HG02798 (cell line): ENCODE results near the gene RGS16.
A peak's percentile ranks its signal among the peaks of the same experiment; 100 is the strongest.

Experiments used
- ATAC-seq: cut with Tn5 transposase; IDR thresholded peaks from one replicate; pipeline ENCODE4 v1.9.1; 2021; ENCODE audit warnings: mild to moderate bottlenecking; ENCODE audit not compliant: unreplicated experiment, poor library complexity

The RGS16 gene

DNA sequence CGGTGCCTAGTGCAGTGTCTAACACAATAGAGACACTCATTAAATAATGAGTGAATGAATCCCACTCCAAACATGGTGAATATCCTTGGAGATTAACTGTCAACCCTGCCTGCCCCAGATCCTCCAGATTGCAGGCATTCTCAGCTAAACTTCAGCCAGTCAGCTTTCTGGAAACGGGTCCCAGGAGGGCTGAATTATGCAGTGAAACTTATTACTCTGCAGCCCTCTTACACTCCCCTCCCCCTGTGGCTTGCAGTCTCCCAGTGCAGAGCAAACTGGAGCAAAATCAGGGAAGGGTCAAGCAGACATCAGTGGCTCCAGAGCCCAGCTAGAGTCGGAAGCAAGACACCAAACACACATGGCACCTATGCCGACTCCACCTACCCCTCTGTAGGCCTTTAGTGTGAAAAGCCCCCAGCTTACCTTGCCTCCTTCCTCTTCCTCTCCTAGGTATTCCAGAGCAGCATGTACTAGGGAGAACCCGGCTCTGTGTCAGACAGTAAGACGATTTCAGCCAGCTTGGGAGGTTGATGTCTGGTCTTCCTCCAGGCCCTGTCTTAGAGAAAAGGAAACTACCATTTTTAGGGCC is 6.5 kb upstream of the RGS16 start:
- no peak for ATAC-seq

DNA sequence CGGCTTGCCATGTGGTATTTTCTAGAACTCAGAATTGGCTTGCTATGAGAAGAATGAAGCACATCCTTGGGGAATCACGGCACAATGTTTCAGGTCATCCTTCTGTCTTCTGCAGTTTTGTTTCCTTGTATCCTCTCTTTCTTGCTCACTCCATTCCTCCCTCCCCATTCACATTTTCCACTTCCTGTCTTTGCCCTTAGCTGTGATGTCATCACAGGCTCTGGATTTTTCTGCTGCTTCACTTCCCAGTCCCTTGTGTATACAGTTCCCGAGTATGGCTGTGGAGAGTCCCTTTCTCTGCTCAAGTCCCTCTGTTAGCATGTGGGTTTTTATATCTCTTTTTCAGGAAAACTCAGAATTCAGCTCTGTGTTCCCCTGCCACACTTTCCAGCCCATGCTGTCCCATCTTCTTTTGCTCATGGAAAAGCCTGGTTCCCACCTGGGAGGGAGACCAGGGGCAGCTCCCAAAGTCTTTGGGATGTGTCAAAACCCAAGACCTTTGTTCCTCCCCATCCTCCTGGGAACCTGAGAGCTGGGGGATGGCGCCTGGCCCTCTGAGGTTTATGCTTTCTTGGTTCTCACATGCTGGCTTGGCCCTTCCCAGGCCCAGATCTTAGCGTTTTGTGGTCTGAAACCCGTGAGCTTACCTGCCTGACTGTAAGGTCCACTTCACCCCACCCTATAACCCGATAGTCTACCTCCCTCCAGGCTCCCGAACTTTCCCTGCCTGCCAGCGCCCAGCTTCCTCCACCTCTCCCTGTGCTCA is 4.8 kb upstream of the RGS16 start:
- ATAC-seq: no peak

DNA sequence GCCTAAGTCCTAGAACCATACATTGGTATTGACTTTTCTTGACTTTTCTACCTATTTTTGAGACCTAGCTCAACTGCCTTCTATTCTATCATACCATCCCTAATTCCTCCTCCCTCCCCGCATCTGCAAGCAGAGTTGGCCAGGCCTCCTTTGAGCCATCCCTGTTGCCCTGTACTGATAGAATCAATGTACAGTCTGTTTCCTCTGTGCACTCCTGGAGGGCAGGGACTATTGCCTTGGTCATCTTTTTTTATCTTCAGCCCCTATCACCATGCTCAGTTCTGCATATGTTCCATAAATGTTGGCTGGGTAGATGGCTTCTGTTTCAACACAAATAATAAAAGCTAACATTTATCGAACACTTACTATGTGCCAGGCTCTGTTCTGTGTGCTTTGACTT is 4.0 kb upstream of the RGS16 start:
- no peak for ATAC-seq

DNA sequence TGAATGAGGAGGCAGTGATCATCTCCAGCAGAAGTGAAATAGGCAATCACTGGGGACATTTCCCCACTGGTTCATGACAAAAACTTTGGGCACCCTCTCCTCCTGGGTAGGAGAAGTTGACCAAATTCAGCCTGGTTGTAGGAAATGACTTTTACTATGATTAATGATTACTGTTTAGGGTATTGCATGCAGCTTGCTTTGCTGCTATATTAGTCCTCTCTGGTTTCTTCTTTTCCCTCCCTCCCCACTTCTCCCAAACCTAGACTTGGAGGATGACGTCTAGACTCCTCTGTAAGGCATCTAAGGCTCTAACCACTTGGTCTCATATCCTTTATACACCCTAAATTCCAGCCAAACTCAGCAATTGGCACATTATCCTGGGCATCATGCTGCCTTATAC is 3.4 kb upstream of the RGS16 start:
- no peak for ATAC-seq

DNA sequence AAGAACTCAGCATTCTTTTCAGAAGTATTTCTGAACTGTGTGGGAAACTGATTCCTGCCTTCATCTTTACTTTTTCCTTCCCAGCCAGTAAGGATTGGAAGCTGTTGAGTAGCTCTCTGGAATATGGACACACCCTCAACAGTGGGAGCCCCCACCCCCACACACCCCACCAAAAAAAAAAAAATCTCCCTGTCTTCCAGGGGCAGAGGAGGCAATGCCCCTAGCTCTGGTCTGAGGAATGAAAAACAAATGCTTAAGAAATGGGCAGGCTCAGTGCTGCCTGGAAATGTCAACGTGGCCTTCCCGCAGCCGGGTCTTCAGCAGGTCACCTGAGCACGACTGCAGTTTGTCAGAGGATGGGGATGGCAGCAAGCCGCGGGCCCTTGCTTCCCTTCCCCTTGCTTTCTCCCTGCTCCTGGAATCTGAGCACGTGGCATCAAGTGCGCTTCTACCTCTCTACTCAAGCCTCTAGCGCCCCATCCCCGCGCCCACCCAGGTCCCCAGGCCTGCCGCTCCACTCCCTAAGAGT is 479 bp downstream of the RGS16 start:
- ATAC-seq: no peak

DNA sequence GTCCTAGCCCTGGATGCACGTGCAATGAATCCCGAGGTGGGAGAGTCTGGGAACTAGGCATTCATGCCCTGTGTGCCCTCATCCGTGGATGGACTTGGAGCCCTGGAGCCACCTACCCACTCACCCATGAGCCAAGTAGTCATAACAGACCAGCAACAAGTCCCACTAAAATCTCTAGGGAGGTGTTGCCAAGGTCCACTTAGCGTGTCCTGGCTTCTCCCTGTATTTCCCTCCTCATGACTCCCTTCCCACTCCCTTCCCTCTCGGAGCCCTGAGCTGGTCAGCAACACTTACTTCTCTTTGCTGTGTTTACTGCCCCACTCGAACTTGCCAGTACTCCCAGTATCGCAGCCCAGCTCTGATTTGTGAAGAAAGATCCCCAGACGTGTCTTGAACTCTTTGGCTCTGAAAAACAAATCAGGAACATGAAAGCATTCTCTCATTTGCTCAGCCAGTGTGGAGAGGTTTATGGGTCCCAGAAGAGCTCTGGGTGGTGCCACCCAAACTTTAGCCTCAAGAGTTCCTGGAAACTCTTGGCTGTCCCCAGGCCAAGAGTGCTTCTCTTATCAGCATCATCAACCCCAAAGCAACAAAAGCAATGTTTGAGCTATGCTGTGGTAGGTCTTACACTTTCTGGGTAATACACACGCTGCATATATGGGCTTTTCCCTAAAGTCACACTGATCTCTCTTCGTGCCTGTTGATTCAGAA is 1.1 kb downstream of the RGS16 start:
- ATAC-seq: no peak

DNA sequence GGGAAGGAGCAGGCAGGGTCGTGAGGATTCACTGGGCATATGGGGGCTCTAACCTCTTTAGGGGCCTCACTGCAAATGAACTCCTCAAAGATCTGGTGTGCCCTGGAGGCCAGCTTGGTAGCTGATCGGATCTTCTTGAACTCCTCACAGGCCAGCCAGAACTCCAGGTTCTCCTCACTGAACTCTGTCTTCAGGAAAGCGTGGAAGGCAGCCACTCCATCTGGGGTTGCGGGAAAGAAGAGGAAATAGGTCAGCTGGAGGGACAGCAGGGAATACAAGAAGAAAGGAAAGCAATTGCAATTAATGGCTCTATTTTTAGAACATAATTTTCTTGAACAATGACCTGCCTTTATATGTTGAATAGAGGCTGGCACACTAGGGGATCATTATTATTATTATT is 2.3 kb downstream of the RGS16 start:
- ATAC-seq: no peak

DNA sequence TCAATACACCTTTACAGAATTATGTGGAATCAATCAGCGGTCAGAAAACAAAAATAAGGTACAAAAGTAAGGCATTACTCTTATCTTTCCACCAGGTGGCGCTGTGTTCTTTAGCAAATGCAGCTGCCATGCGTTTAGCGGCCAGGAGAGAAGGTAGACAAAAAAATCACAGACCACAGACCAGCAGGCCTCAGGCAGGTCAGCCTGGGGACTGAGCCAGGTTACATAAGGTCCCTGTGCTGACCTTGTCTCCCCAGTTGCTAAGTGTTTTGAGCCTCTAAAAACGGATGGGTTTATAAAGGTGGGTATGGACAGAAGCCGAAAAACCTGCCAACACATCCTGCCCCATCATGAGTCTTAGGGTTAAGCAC is 2.8 kb downstream of the RGS16 start:
- ATAC-seq: no peak

DNA sequence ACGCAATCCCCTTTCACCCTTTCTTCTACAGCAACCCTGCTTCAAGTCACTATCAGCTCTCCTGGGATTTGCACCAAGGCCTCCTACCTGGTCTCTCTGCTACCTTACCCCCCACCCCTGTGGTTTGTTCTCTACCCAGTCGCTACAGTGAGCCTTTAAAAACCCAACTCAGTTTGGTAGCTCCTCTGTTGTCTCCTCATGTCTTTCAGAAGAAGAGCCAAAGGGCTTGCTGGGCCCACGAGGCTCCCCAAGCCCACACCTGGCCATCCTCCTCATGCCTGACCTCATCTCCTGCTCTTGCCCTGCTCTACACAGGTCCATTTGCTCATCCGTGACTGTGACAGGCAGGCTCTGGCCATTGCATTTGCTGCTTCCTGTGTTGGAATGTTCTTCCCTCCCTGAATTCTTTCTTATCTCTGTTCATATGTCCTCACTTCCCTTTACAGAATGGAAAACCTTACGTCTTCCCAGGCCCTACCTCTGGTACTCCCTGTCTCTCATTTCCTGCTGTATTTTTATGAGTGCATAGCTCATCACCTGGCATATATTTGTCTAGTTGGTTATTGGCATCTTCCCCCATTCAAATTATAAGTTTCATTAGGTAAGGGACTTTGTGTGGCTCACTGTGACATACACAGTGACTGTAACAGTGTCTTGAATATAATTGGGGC is 3.3 kb downstream of the RGS16 start:
- no peak for ATAC-seq

DNA sequence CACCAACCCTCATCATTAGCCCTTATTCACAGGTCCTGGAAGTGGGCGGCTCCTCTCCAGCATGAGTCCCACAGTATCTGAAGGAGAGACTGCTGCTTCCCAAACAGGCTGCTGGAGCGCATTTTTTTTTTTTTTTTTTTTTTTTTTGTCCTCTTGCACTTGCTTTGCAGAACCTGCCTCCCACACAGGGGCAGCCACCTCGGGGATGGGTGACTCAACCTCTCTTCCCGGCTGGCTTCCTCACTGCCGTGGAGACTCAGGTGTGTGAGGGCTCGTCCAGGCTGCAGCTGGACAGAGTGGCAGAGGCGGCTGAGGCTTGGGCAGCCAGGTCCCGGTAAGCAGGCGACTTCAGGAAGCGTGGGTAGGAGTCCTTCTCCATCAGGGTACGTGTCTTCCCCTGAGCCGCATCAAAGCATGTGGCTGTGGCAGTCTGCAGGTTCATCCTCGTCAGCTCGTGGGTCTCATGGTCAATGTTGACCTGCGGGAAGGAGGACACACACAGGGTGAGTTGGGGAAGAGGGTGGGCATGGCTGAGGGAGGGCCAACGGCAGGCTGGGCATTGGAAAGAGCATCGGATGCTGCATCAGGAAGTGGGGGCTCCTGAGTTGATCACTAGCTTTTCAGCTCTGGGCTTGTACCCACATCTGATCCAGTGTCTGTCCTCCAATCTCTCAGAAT is 4.0 kb downstream of the RGS16 start:
- ATAC-seq: no peak

DNA sequence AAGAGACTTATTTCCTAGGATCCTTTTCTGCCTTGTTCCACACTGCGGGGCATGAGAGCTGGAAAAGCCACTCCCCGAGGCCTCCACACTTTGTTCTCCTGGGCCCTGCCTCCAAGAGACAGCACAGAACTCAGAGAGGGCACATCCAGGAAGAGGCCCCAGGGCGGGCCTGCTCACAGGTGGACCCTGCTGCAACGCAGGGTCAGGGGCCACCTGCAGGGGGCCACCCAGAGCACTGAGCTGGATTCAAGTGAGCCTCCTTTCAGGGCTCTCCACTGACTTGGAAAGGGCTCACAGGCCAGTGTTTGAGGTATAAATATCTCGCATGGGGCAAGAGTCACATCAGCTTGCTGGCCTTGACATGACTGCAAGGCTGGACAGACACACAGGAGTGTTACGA is 4.8 kb downstream of the RGS16 start:
- no peak for ATAC-seq

DNA sequence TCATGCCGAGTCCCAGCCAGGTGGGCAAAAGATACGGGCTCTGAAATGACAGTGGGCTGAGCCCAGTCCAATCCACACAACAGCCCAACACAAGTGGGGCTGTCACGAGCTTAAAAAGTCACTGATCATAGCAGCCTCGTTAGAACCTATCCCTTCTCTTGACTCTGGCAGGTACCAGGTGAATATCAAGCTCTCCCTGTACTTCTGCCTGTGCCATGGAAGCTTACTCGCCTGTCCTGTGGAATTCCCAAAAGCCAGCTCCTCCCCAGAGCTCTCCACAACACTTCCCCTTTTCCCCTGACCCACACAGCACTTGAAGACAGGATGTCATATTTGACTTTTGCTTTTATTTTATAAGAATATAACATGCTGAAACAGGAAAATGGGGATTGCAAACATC is 5.9 kb downstream of the RGS16 start:
- no peak for ATAC-seq

DNA sequence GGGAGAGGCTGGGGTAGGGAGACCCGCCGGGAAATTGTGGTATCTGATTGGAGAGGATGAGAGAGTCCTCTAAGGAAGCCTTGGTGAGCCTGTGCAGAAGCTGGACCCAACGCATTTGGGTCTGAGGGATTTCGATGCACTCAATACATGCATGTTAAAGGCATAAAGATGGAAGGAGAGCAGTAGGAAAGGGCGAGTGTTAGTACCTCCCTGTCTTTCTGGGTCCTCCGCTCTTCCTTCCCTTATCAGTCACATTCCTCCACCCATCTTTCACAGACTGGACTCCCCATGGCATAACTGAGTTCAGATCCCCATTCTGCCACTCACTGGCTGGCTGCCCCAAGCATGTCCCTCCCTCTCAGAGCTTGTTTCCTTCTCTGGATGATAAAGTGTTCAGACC is 7.3 kb downstream of the RGS16 start:
- no peak for ATAC-seq

DNA sequence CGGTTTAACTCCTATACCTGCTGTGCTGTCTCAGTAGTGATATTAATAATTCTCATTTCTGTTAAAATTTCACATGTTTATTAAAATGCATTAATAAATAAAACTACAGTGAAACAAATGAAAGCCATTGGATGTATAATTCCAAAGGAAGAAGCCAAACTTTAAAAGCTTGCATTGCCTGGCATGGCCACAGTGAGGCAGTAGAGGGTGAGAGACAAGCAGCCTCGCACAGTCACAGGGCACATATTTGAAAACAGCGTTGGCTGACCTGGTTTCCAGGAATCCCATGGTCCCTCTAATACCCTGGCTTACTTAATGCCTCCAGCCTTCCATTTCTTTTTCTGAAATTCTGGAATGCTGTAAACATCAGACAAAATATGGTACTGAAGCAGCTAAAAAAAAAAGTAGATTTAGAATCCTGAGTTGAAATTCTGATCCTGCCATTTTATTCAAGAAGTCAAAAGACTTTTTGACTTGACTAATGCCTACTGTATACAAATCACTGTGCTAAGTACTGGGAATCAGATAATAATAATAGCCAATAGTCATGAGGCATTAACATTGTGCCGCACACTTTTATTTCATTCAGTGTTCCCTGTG is 8.4 kb downstream of the RGS16 start:
- ATAC-seq: peak; percentile 39

DNA sequence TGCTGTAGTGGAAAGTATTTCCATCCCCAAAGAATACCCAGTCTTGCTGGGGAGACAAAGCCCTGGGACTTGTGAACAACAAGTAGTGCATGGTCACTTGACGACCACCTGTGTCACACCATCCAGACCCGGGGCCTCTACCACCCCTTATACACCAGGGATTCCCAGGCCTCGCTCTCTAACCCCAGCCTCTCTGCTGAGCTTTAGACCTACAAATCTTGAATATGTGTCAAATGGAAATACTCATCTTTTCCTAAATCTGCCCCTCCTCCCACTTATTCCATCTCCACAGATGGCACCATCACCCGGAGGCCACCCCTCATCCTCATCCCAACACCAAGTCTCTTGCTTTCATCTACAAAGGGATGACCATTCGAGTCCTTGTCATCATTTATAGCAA is 14.3 kb downstream of the RGS16 start:
- ATAC-seq: no peak

DNA sequence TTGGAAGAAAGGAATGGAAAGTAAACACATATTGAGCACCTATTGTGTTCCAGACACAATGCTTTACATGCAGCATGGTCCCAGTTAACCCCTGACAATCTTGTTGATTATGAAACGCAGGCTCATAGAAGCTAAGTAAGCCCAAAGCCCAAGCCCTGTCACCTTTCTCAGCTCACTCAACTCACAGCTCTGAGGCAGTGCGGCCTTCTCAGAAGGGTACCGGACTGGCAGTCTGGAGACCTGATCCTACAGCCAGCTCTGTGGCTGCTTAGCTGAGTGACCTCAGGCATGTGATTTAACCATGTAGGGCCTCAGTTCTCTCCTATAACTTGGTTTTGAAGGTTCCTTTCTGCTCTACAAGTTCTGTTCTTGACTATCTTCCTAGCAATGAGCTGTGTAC is 14.7 kb downstream of the RGS16 start:
- no peak for ATAC-seq

DNA sequence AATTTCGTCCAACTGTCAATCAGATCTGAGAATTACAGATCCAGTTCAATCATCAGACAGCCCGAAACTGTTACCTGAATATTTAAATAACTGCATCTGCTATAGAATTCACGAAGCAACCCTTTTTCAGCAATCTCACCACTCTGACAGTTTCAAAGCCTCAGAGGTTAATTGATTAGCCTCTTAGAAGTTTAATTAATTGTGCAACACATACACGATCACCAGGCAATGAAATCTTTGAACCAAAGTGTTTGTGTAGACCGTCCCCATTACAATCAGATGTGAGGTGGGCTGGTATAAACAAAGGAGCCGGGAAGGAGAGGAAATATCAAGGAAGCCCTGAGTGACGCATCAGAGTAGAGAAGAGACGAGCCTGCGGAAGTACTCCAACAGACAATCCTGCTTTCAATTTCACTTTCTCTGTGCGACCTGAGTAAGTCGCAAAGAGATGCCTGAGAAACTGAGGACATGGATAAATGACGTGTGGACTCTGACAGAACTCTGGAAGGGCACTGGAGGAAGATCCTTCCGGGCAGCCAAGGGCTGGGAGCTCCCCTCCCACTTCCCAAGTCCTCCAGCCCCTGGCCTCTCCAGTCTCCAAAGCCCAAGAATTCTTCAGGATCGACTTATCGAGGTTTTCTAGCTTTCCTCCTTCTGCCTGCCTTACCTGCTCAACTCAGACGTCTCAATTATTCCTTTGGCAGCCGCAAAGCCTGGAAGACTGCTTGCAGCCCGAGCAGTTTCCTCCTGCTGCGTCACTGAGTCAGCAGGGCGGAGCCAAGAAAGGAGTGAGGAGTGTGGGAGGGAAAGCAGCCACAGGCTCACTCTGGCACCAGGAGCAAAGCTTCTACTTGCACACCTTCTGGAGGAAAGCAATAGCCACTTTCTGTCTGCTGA is 15.4 kb downstream of the RGS16 start, which contains the start of gene RNASEL:
TSS of gene RNASEL (minus strand) at position 757 of the 897 bp plus-strand sequence. CDS start 2,450 bp downstream, outside the sequence.
- peak; percentile 82 for ATAC-seq

DNA sequence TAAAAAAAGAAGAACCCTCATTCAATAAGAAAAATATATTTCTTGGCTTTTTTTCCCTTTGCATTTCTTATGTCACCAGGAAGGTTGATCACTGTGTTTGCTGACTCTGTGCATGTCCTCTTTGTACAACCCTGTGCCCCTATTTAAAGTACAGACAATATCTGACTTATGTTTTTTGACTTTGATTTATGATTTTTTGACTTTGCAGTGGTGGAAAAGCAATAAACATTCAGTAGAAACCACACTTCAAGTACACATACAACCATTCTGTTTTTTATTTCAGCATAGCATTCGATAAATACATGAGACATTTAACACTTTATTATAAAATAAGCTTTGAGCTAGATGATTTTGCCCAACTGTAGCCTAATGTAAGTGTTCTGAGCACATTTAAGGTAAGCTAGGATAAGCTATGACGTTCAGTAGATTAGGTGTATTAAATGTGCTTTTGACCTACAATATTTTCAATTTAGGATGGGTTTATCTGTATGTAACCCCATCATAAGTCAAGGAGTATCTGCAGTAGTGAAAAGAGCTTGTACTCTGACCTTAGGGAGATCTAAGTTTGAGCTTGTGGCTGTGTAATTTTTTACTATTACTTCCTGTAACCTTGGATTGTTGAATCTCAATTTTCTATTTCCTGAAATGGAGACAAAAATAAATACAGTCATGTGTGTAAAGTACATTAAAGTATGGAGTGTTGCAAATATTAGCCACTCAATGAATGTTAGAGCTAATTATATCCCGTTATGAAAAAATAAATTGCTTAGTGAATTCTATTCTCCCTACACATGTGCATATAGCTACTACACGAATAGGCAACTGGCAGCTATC is 16.3 kb downstream of the RGS16 start:
- ATAC-seq: no peak
